Measurements from ENCODE around the gene SYNDIG1.

Gene SYNDIG1

GRCh38 chr20:24577271-24577909, 108.0 kb downstream of the SYNDIG1 start:
- H3K36me3 ChIP-seq = no peaks in the 10 kb centered on the region
- no peaks in the 10 kb centered on the region for H3K4me1 ChIP-seq (ENCODE audit: control insufficient read depth in 1 of 2, insufficient read depth in 1 of 2, low read depth in 1 of 2, low read length in 1 of 2)
- no peaks in the 10 kb centered on the region for H3K9me3 ChIP-seq
- TF ChIP-seq CTCF (IDR thresholded peaks at IDR 0.05) = no peak
- no peak overlapping the region for H3K27ac ChIP-seq
- no peak overlapping the region for H3K4me3 ChIP-seq (ENCODE audit: low read depth in 1 of 2, low read length in 1 of 2)
- no peaks in the 10 kb centered on the region for H3K27me3 ChIP-seq

- no peak overlapping the region for H3K4me3 ChIP-seq (ENCODE audit: low read depth in 1 of 2, low read length in 1 of 2)
- no peaks in the 10 kb centered on the region for H3K4me1 ChIP-seq (ENCODE audit: control insufficient read depth in 1 of 2, insufficient read depth in 1 of 2, low read depth in 1 of 2, low read length in 1 of 2)
- TF ChIP-seq CTCF (IDR thresholded peaks at IDR 0.05) = no peak
- H3K36me3 ChIP-seq = no peaks in the 10 kb centered on the region
- H3K9me3 ChIP-seq = no peaks in the 10 kb centered on the region
- no peak overlapping the region for H3K27ac ChIP-seq
- H3K27me3 ChIP-seq = no peaks in the 10 kb centered on the region
These were observed 109.4 kb downstream of the SYNDIG1 start for GRCh38 chr20:24578567-24579415.

GRCh38 chr20:24579475-24579874, 110.0 kb downstream of the SYNDIG1 start:
- Histone ChIP-seq H3K4me3 (ENCODE audit: low read depth in 1 of 2, low read length in 1 of 2) (no peak overlapping the region), H3K9me3 (no peaks in the 10 kb centered on the region)
- TF ChIP-seq CTCF (IDR thresholded peaks at IDR 0.05) = no peak

GRCh38 chr20:24580006-24580405, 110.6 kb downstream of the SYNDIG1 start:
- TF ChIP-seq CTCF (IDR thresholded peaks at IDR 0.05) = no peak
- Histone ChIP-seq H3K9me3 (no peaks in the 10 kb centered on the region), H3K4me1 (ENCODE audit: control insufficient read depth in 1 of 2, insufficient read depth in 1 of 2, low read depth in 1 of 2, low read length in 1 of 2) (no peaks in the 10 kb centered on the region), H3K27ac (no peak overlapping the region), H3K27me3 (no peaks in the 10 kb centered on the region), H3K4me3 (ENCODE audit: low read depth in 1 of 2, low read length in 1 of 2) (no peak overlapping the region), H3K36me3 (no peaks in the 10 kb centered on the region)

More at GRCh38 chr20:24579475-24579874, 110.0 kb downstream of the SYNDIG1 start:
- Histone ChIP-seq H3K27ac (no peak overlapping the region), H3K36me3 (no peaks in the 10 kb centered on the region), H3K4me1 (ENCODE audit: control insufficient read depth in 1 of 2, insufficient read depth in 1 of 2, low read depth in 1 of 2, low read length in 1 of 2) (no peaks in the 10 kb centered on the region), H3K27me3 (no peaks in the 10 kb centered on the region)

GRCh38 chr20:24580855-24581254, 111.4 kb downstream of the SYNDIG1 start:
- no peaks in the 10 kb centered on the region for H3K27me3 ChIP-seq
- H3K4me1 ChIP-seq (ENCODE audit: control insufficient read depth in 1 of 2, insufficient read depth in 1 of 2, low read depth in 1 of 2, low read length in 1 of 2) = no peaks in the 10 kb centered on the region
- no peak overlapping the region for H3K4me3 ChIP-seq (ENCODE audit: low read depth in 1 of 2, low read length in 1 of 2)
- H3K27ac ChIP-seq = no peak overlapping the region
- no peaks in the 10 kb centered on the region for H3K9me3 ChIP-seq
- TF ChIP-seq CTCF (IDR thresholded peaks at IDR 0.05) = no peak
- H3K36me3 ChIP-seq = no peaks in the 10 kb centered on the region

All from neutrophil (primary cell).